Activated T-cell treated with anti-CD3 and anti-CD28 coated beads, Interleukin-2, amount 50 U/mL, for 24 hours (primary cell): ENCODE data around the gene TPRX1.
"Not testable (repeated sequence)": the region's sequence is repeated elsewhere in the genome, so short reads cannot be mapped to it uniquely, and the experiment has no call there.

Experiments
- DNase-seq: peaks from one replicate; pipeline ENCODE4 v3.0.0-alpha.2; 2020
- H3K27ac Mint-ChIP-seq: 2 replicates; pipeline ENCODE4 v1.8.0; 2020; ENCODE audit warnings: mild to moderate bottlenecking, mixed read lengths
- H3K27me3 Mint-ChIP-seq: 2 replicates; pipeline ENCODE4 v1.8.0; 2020; ENCODE audit warnings: mixed read lengths
- H3K36me3 Mint-ChIP-seq: 2 replicates; pipeline ENCODE4 v1.8.0; 2020; ENCODE audit warnings: low read depth, mixed read lengths
- H3K4me1 Mint-ChIP-seq: 2 replicates; pipeline ENCODE4 v1.8.0; 2020; ENCODE audit warnings: low read depth, mixed read lengths
- H3K4me3 Mint-ChIP-seq: 2 replicates; pipeline ENCODE4 v1.8.0; 2020; ENCODE audit warnings: mild to moderate bottlenecking, moderate library complexity, mixed read lengths
- H3K9me3 Mint-ChIP-seq: 2 replicates; pipeline ENCODE4 v1.8.0; 2020; ENCODE audit warnings: mixed read lengths

Gene TPRX1

DNA sequence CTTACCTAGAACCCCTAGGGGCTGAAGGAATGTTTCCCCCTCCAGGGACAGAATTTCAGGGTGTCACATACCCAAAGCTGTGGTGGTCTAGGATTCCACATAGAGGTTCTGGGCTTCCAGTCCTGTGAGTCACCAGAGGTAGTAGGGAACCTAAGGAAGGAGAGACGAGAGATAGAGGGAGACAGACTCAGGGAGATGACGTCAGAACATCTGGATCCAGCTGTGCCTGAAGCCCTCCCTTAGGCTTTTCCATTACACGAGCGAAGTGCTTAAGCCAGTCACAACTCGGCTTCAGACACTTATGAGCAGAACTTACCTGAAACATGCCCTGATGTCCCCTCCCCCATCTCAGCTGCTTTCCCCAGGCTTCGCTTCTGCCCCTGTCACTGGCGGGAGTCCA is 37.7 kb downstream of the TPRX1 start:
- H3K27ac Mint-ChIP-seq, result peak overlapping the region; percentile 37
- no peaks in the 10 kb centered on the region for H3K27me3 Mint-ChIP-seq
- no peak overlapping the region for H3K4me3 Mint-ChIP-seq
- peaks cover 6% of the 10 kb centered on the region for H3K4me1 Mint-ChIP-seq
- H3K36me3 Mint-ChIP-seq, result no peaks in the 10 kb centered on the region
- H3K9me3 Mint-ChIP-seq, result no peaks in the 10 kb centered on the region
- DNase-seq, result no peak

DNA sequence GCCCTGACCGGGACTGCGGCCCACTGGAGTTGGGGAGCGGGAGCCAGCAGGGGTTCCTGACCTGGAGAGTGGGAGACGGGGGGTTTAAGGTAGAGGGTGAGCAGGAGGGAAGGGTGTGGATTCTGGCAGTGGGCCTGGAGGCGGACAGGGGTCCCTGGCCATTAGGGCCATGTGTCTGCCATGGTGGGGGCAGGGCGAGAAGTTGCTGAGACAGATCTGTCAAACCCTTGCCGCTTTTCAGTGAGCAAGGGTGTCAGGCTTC is 38.1 kb downstream of the TPRX1 start:
- Mint-ChIP-seq H3K27me3 (no peaks in the 10 kb centered on the region), H3K36me3 (no peaks in the 10 kb centered on the region), H3K9me3 (no peaks in the 10 kb centered on the region), H3K27ac (no peak overlapping the region), H3K4me1 (peaks cover 6% of the 10 kb centered on the region), H3K4me3 (no peak overlapping the region)
- no peak for DNase-seq

DNA sequence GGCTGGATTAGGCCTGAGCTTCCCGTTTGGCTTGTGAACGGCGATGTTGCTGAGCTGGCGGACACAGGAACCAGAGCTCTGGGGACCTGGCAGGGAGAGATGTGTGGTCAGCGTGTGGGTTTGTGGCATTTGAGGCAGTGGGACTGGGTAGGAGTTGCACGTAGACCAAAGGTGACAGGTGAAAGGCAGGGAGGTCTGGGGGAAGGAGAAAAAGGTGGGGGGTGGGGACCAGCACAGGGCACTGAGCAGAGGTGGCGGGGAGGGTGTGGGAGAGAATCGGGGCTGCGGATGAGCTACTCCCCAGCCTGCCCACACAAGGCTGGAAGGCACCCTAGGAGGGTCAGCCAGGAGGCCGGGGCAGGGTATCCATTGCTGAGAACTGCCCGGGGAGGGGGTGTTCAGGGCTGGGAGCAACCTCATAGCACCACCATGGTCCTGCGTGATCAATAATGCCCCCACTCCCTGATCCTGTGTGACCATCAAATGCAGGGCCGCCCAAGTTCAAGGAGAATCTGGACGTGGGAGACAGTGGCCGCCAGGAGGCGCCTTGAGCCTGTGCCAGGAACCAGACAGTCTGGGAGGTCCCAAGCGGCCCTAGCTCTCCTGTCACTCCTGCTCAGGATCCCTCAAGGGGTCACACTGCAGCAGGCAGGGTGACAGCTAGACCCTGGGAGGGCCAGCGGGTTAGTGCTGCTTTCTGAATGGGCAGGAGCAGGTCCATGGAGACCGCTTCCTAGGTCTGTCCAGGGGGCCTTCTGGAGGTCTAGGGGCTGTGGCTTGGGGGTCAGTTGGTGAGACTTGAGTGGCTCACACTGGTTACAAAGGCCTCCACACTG is 38.6 kb downstream of the TPRX1 start:
- Mint-ChIP-seq H3K4me1 (peaks cover 6% of the 10 kb centered on the region), H3K4me3 (no peak overlapping the region), H3K27ac (peak overlapping the region; percentile 4), H3K36me3 (no peaks in the 10 kb centered on the region), H3K9me3 (no peaks in the 10 kb centered on the region), H3K27me3 (no peaks in the 10 kb centered on the region)
- DNase-seq, result peak; percentile 67

DNA sequence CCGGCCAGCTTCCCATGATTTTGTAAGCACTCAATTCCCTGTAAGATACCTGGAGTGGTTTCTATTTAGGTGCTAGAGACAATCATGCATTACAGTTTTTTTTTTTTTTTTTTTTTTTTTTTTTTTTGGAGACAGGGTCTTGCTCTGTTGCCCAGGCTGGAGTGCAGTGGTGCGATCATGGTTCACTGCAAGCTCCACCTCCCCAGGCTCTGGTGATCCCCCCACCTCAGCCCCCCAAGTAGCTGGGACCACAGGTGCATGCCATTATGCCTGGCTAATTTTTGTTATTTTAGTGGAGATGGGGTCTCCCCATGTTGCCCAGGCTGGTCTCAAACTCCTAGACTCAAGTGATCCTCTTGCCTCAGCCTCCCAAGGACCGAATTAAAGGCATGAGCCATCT is 39.6 kb downstream of the TPRX1 start:
- H3K27ac Mint-ChIP-seq, H3K4me3 Mint-ChIP-seq, H3K4me1 Mint-ChIP-seq, H3K9me3 Mint-ChIP-seq, H3K27me3 Mint-ChIP-seq, DNase-seq, H3K36me3 Mint-ChIP-seq: not testable (repeated sequence)

DNA sequence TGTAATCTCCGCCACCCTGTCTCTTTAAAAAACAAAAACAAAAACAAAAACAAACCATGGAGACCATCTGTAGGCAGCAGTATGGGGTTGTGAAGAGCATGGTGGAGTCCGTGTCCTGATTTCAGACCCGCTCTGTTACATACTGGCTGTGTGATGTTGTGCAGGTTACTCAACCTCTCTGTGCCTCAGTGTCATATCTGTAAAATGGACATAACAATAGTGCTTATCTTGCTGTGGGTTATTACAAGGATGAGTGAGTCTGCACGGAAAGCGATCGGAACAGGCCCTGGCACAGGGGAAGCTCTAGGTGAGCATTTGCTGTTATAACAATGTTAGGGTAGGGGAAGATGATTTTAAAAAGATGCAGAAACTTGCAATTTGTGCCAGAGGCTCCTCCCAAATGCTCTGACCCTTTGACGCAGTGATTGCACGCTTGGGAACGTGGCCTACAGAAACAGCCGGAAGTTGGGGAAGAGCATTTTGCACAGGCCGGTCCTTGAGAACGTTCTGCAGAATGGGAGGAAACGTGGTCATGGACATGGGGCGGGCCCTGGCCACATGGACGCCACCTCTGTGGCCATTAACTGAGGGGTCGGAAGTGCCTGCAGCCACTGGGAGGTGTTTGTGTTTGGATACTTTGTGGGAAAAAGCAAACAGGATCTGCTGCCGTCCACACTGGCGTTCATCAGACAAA is 41.6 kb downstream of the TPRX1 start:
- no peak overlapping the region for H3K4me3 Mint-ChIP-seq
- H3K4me1 Mint-ChIP-seq, result no peaks in the 10 kb centered on the region
- peak overlapping the region; percentile 23 for H3K27ac Mint-ChIP-seq
- no peak for DNase-seq
- no peaks in the 10 kb centered on the region for H3K9me3 Mint-ChIP-seq
- H3K36me3 Mint-ChIP-seq, result peaks cover 24% of the 10 kb centered on the region
- no peaks in the 10 kb centered on the region for H3K27me3 Mint-ChIP-seq

DNA sequence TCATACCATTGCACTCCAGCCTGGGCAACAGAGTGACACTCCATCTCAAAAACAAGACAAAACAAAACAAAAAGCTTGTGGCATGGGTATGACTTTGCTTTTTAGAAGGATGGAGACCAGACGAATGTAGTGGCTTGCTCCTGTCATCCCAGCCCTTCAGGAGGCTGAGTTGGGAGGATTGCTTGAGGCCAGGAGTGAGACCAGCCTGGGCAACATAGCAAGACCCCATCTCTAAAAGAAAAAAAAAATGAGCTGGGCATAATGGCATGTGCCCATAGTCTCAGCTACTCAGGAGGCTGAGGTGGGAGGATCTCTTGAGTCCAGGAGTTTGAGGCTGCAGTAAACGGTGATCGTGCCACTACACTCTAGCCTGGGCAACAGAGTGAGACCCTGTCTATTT is 42.2 kb downstream of the TPRX1 start:
- Mint-ChIP-seq H3K27ac (no peak overlapping the region), H3K4me1 (no peaks in the 10 kb centered on the region), H3K36me3 (peaks cover 30% of the 10 kb centered on the region), H3K9me3 (no peaks in the 10 kb centered on the region), H3K27me3 (no peaks in the 10 kb centered on the region), H3K4me3 (no peak overlapping the region)
- no peak for DNase-seq

DNA sequence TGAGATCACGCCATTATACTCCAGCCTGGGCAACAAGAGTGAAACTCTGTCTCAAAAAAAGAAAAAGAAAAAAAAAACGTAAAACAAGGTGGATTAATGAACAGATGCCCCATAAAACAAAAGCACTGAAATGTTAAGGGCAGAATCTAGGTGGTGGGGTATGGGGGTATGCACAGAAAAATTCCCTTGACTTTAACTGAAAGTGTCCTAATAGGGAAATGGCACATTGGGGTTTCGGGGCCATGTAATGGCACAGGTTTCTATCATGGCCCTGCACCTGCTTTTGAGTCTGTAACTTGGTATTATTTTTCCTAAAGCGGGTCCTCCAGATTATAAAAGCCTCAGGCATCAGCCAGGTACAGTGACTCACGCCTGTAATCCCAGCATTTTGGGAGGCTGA is 42.8 kb downstream of the TPRX1 start:
- H3K4me1 Mint-ChIP-seq, result no peaks in the 10 kb centered on the region
- DNase-seq, result no peak
- H3K36me3 Mint-ChIP-seq, result peaks cover 36% of the 10 kb centered on the region
- H3K27me3 Mint-ChIP-seq, result no peaks in the 10 kb centered on the region
- no peak overlapping the region for H3K27ac Mint-ChIP-seq
- H3K9me3 Mint-ChIP-seq, result no peaks in the 10 kb centered on the region
- no peak overlapping the region for H3K4me3 Mint-ChIP-seq

DNA sequence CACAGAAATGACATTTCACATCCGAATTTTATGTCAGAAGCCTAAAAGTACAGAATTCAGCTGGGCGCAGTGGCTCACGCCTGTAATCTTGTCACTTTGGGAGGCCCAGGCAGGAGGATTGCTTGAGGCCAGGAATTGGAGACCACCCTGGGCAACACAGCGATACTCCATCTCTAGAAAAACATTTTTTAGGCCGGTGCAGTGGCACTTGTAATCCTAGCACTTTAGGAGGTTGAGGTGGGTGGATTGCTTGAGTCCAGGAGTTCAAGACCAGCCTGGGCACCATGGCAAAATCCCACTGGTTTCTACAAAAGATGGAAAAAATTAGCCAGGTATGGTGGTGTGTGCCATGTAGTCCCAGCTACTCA is 43.7 kb downstream of the TPRX1 start:
- Mint-ChIP-seq H3K27me3 (no peaks in the 10 kb centered on the region), H3K4me1 (no peaks in the 10 kb centered on the region), H3K36me3 (peaks cover 45% of the 10 kb centered on the region), H3K27ac (no peak overlapping the region), H3K9me3 (no peaks in the 10 kb centered on the region), H3K4me3 (no peak overlapping the region)
- no peak for DNase-seq

DNA sequence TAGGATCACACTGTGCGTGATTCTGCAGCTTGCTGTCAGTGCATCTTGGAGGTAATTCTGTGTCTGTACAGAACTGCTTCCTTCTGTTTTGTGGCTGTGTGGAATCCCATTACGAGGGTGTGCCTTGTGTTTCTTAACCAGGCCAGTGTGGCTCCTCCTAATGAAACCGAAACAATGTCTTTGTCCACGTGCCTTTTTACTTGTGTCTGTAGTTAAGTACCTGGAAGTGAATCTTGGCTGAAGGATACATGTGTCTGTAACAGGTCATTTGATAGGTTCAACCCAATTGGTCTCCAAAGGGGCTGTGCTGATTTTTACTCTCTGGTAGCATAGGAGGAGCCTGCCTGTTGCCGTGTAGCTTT is 45.9 kb downstream of the TPRX1 start:
- DNase-seq, result no peak
- Mint-ChIP-seq H3K27ac (peak overlapping the region; percentile 34), H3K4me3 (no peak overlapping the region), H3K36me3 (peaks cover 61% of the 10 kb centered on the region), H3K27me3 (no peaks in the 10 kb centered on the region), H3K9me3 (no peaks in the 10 kb centered on the region), H3K4me1 (peaks cover 1% of the 10 kb centered on the region)

DNA sequence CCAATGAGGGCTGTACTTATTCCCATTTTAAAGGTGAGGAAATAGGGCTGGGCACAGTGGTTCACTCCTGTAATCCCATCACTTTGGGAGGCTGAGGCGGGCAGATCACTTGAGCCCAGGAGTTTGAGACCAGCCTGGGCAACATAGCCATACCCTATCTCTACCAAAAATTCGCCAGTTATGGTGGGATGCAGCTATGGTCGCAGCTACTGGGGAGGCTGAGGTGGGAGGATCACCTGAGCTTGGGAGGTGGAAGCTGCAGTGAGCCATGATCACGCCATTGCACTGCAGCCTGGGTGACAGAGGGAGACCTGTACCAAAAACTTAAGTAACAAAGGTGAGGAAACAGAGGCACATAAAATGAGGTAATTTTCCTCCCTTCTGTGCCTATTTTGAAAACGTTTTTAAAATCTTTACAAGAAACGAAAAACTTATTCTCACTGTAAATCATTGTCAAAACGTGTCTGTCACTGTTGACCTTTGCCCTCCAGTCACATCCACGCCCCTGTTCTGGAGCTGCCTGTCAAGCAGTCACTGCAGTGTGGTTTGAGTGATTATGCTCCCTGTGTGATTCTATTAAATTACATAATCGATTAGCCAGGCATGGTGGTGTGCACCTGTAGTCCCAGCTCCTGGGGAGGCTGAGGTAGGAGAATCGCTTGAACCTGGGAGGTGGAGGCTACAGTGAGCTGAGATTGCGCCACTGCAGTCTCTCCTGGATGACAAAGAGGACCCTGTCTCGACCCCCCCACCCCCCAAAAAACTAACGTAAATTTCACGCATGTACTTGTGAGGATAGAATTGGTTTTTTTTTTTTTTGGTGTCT is 46.5 kb downstream of the TPRX1 start:
- peaks cover 3% of the 10 kb centered on the region for H3K4me1 Mint-ChIP-seq
- no peak overlapping the region for H3K4me3 Mint-ChIP-seq
- H3K36me3 Mint-ChIP-seq, result peaks cover 66% of the 10 kb centered on the region
- no peaks in the 10 kb centered on the region for H3K27me3 Mint-ChIP-seq
- H3K9me3 Mint-ChIP-seq, result no peaks in the 10 kb centered on the region
- DNase-seq, result no peak
- H3K27ac Mint-ChIP-seq, result no peak overlapping the region

DNA sequence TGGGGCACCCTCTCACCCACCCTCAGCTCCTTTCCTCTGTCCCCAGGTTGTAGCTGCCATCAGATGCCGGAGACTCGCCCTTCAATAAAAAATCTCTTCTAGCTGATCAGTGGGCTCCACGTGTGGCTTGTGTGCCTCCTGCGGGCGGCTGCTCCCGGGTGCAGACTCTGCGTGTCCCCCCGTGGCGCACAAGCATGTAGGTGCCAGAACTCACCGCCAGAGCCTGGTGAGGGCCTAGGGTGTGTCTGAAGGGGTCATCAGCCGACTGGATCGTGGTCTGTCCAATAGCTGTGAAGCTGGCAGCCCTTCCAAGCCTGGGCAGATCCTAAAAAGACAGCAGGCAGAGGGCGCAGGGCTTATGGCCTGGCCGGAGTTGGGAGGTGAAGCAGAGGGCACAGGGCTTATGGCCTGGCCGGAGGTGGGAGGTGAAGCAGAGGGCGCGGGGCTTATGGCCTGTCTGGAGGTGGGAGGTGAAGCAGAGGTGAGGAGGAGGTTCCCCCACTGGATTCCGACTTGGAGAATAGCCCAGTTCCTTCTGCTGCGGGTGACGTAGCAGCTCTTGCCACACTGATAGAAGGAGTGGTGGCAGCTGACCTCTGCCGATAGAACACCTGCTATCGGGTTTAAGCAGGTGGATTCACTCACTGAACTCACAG is 47.3 kb downstream of the TPRX1 start:
- Mint-ChIP-seq H3K4me1 (peaks cover 3% of the 10 kb centered on the region), H3K27ac (no peak overlapping the region), H3K4me3 (no peak overlapping the region), H3K27me3 (no peaks in the 10 kb centered on the region), H3K9me3 (no peaks in the 10 kb centered on the region), H3K36me3 (peaks cover 74% of the 10 kb centered on the region)
- DNase-seq, result no peak

DNA sequence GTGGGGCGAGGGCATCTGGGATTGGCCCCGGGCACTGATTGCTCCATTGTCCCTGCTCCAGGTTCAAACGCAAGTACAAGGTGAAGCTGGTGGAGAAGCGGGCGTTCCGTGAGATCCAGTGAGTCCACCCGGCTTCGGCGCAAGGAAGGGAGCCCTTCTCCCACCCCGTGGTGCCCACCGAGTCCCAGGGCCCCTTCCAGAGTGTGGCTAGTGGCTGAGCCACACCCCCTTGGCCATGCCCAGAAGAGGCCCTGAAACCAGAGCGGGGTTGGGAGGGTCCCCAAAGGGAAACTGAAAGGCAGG is 47.8 kb downstream of the TPRX1 start:
- Mint-ChIP-seq H3K4me1 (peaks cover 3% of the 10 kb centered on the region), H3K9me3 (no peaks in the 10 kb centered on the region), H3K36me3 (peaks cover 79% of the 10 kb centered on the region), H3K27ac (peak overlapping the region; percentile 22), H3K4me3 (no peak overlapping the region), H3K27me3 (no peaks in the 10 kb centered on the region)
- DNase-seq, result no peak

DNA sequence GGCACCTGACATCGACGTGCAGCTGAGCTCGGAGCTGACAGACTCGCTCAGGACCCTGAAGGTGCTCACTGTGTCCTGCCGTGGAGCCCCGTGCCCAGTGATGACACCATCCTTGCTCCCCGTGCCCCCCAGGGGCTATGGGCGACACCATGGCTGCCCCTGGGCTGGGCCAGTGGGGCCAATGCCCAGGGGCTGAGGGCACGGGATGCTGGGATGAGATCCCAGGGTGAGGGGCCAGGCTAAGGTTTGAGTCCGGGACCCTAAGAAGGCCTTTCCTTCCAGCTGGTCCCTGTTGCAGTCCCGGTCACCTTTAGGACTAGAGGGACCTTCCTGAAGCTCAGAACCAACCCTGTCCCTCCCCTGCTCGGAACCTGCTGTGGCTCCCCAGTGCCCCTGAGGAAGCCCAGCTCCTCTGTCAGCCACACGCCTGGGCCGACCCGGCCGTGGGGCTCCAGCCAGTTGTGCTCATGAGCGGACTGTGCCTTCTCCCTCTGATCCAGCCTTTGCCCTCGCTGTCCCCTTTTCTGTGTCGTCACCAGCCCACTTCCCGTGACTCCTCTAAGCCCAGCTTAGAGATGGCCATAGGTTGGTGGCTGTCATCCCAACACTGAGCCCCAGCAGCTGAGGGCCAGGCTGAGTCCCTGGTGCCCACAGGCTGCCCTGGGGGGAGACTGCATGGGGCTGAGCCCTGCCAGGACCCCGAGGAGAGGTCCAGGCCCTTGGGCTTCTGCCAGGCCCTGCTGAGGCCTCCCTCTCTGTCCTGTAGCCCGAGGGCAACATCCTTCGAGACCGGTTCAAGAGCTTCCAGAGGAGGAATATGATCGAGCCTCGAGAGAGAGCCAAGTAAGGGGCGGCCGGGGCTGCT is 48.4 kb downstream of the TPRX1 start:
- no peak for DNase-seq
- Mint-ChIP-seq H3K4me3 (no peak overlapping the region), H3K27ac (peak overlapping the region; percentile 22), H3K9me3 (no peaks in the 10 kb centered on the region), H3K36me3 (peaks cover 85% of the 10 kb centered on the region), H3K4me1 (peaks cover 3% of the 10 kb centered on the region), H3K27me3 (no peaks in the 10 kb centered on the region)

DNA sequence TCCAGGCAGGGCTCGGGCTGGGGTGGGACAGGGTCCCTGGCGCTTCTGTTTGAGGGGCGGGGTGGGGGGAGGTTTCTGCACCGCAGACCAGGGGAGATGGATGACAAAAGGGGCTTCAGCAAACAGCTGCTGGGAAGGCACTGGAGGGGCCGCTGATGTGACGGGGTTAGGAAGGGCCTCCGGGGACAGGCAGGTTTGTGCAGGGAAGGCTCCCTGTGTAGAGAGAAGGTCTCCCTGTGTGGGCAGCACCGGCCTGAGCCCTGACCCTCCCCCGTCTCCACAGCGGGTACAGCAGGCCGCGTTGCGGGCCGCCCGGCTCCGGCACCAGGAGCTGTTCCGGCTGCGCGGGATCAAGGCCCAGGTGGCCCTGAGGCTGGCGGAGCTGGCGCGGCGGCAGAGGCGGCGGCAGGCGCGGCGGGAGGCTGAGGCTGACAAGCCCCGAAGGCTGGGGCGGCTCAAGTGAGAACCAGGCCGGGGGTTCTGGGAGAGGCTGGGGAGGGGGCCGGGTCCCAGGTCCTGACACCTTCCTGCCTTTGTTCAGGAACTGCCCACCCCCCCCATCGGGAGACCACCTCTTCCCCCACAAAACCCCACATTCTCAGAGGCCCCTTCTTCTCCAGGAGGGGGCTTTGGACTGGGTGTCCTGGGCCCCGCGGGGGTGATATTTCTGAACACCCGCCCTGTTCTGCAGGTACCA is 49.1 kb downstream of the TPRX1 start:
- Mint-ChIP-seq H3K9me3 (no peaks in the 10 kb centered on the region), H3K27me3 (no peaks in the 10 kb centered on the region), H3K27ac (no peak overlapping the region), H3K4me3 (no peak overlapping the region), H3K4me1 (peaks cover 6% of the 10 kb centered on the region), H3K36me3 (peaks cover 88% of the 10 kb centered on the region)
- no peak for DNase-seq
